Hepatocyte (in vitro differentiated cells): ENCODE measurements around the gene FOXA1.
A peak's percentile ranks its signal among the peaks of the same experiment; 100 is the strongest.

Source experiments
- EZH2phosphoT487 ChIP-seq: fragments of 200-600 bp; sonication (generic); IDR thresholded peaks from one replicate; pipeline ENCODE4 v1.6.1; 2018; ENCODE audit warnings: antibody characterized with exemption, mild to moderate bottlenecking, low read depth, moderate library complexity; ENCODE audit not compliant: unreplicated experiment, severe bottlenecking
- TF ChIP-seq, protein P1 (sequence below): fragments of 200-600 bp; sonication (generic); IDR thresholded peaks from 2 replicates; pipeline ENCODE4 v1.5.1; 2016; ENCODE audit warnings: antibody characterized with exemption, mild to moderate bottlenecking; ENCODE audit not compliant: poor library complexity

DNA sequence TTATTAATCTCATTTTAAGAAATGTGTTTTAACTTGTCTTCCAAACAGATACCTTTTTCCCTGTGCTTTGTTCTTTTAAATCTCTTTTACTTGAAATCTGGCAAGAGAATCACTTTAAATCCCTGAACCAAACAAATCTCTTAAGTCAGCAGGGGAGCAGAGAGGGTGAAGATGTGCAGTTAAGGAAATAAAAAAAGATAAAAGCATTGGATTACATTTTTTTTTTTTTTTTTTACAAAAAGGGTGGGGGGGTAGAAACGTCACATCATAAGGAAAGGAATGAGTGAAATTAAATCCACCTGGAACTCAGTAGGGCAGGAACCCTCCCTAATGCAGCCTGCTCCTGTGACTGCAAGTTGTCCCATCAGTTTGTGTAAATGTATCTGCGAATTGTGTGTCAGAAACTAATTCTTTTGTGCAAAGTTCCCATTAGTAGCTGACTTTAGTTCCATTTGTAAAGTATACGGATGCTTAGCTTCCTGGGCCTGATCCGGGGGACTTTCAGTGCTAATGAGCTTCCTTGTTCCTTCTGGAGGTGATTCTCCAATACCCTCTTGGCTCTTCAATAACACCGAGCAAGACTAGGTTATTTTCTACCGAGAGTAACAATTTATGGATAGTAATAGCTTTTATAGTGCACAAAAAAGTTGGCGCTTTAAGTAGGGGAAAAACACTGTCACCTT, 1.9 kb upstream of the FOXA1 start:
- TF ChIP-seq, protein P1, sequence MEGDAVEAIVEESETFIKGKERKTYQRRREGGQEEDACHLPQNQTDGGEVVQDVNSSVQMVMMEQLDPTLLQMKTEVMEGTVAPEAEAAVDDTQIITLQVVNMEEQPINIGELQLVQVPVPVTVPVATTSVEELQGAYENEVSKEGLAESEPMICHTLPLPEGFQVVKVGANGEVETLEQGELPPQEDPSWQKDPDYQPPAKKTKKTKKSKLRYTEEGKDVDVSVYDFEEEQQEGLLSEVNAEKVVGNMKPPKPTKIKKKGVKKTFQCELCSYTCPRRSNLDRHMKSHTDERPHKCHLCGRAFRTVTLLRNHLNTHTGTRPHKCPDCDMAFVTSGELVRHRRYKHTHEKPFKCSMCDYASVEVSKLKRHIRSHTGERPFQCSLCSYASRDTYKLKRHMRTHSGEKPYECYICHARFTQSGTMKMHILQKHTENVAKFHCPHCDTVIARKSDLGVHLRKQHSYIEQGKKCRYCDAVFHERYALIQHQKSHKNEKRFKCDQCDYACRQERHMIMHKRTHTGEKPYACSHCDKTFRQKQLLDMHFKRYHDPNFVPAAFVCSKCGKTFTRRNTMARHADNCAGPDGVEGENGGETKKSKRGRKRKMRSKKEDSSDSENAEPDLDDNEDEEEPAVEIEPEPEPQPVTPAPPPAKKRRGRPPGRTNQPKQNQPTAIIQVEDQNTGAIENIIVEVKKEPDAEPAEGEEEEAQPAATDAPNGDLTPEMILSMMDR: no peak
- TF ChIP-seq EZH2phosphoT487: peak; percentile 38
